Body of pancreas (tissue), 4 donors: ENCODE results near the gene ZNF236. TPM values are rescaled to one million over a fixed set of nuclear protein-coding genes. Genes with fewer than 3 reads are reported as not detected.
A peak's percentile ranks its signal among the peaks of the same experiment; 100 is the strongest.

Source experiments
- ATAC-seq: fragments of 150-250 bp; one replicate; pipeline ENCODE4 v1.9.1; 2016
- DNase-seq, 4 donors: peaks; one replicate each; pipeline ENCODE4 v3.0.0-alpha.2; 2019
- H3K27ac ChIP-seq, 4 donors: fragments of 200-600 bp; sonication (generic); 1 replicate in 3 of 4; 2 replicates in 1 of 4; pipeline versions ENCODE4 v1.5.1 to v1.6.1; 2016 to 2019; ENCODE audit warnings: mild to moderate bottlenecking in 1 of 4, mixed read lengths in 1 of 4, moderate library complexity in 1 of 4
- H3K27me3 ChIP-seq, 2 donors: fragments of 200-600 bp; sonication (generic); one replicate each; pipeline ENCODE4 v1.6.0; 2016; ENCODE audit warnings: mild to moderate bottlenecking in 1 of 2
- H3K36me3 ChIP-seq, 2 donors: fragments of 200-600 bp; sonication (generic); replicated peaks in 1 of 2; 2 replicates each; pipeline ENCODE4 v1.5.1; 2016; ENCODE audit warnings: low read depth in 2 of 2; ENCODE audit not compliant: insufficient read depth in 1 of 2
- H3K4me1 ChIP-seq: fragments of 200-600 bp; sonication (generic); one replicate; pipeline ENCODE4 v1.6.0; 2016
- H3K4me3 ChIP-seq, 2 donors: fragments of 200-600 bp; sonication (generic); 1 replicate in 1 of 2; 2 replicates in 1 of 2; pipeline ENCODE4 v1.5.1; 2016 to 2019
- H3K9me3 ChIP-seq, 3 donors: fragments of 200-600 bp; sonication (generic); 1 replicate in 2 of 3; 2 replicates in 1 of 3; pipeline ENCODE4 v1.5.1; 2016
- CTCF ChIP-seq, 7 experiments: fragments of 450-650 bp in 4 of 7; fragments of 200-600 bp in 3 of 7; sonication (generic) in 3 of 7; IDR thresholded peaks; one replicate each; pipeline ENCODE4 v1.5.1; 2016 to 2019; ENCODE audit warnings: antibody characterized with exemption in 7 of 7
- POLR2A ChIP-seq, 3 donors: fragments of 450-650 bp; IDR thresholded peaks; one replicate each; pipeline ENCODE4 v1.6.1; 2016; ENCODE audit warnings: antibody characterized with exemption in 3 of 3, mild to moderate bottlenecking in 2 of 3
- WGBS, 2 donors: methylation state at CpG; one replicate each; pipeline ENCODE4 v1.1.5; 2017; 5-methylcytosine and 5-hydroxymethylcytosine counted together
- intact Hi-C: fragments of 100-400 bp; cut with DNase I; formaldehyde crosslinking; loops from one replicate; pipeline ENCODE4 v1.15.1; 2023
- total RNA-seq, 2 donors: library from RNA; depleted of rRNA; stranded (reverse); fragments of >200 nt; gene quantifications; one replicate each; pipeline ENCODE4 v1.1.0, GENCODE V29; 2016

ZNF236 gene
- total RNA-seq, 2 donors from 2014 or later, result 9.6 to 22.7 TPM

- DNase-seq (peak; percentile 57 to 65 (median 58)), ATAC-seq (peak; percentile 85)
- no peaks in the 10 kb centered on the region for H3K9me3 ChIP-seq
- H3K36me3 ChIP-seq, result no peaks in the 10 kb centered on the region
- intact Hi-C loops, result loop anchor here (5.0 to 10.0 kb wide), 2 partner anchors 63 to 185 kb away; no protein-coding TSS in a partner anchor
- TF ChIP-seq CTCF (IDR thresholded peaks at IDR 0.05) (peak; percentile 78 to 98 (median 87)), POLR2A (IDR thresholded peaks at IDR 0.05) (no peak)
- H3K4me1 ChIP-seq, result peaks cover 11% of the 10 kb centered on the region
- H3K27me3 ChIP-seq, result no peaks in the 10 kb centered on the region
- 7 to 17% methylated on average over 47 to 61 of the region's 61 CpGs for WGBS, 2 donors
- no peak overlapping the region for H3K27ac ChIP-seq
- no peak overlapping the region for H3K4me3 ChIP-seq
Observed at GRCh38 chr18:76801567-76802505, 20.5 kb upstream of the ZNF236 start.

GRCh38 chr18:76803413-76803812 lies 18.9 kb upstream of the ZNF236 start:
- Histone ChIP-seq H3K9me3 (no peaks in the 10 kb centered on the region), H3K36me3 (no peaks in the 10 kb centered on the region), H3K27me3 (no peaks in the 10 kb centered on the region), H3K4me3 (no peak overlapping the region), H3K4me1 (peaks cover 11% of the 10 kb centered on the region), H3K27ac (no peak overlapping the region)
- intact Hi-C loops, result loop anchor here (5.0 to 10.0 kb wide), 2 partner anchors 61 to 184 kb away; no protein-coding TSS in a partner anchor
- ATAC-seq, result no peak
- TF ChIP-seq POLR2A (IDR thresholded peaks at IDR 0.05) (no peak), CTCF (IDR thresholded peaks at IDR 0.05) (no peak)
- WGBS, 2 donors, result 36 to 41% methylated on average over 5 of the region's 5 CpGs
- no peak for DNase-seq

- Histone ChIP-seq H3K36me3 (no peaks in the 10 kb centered on the region), H3K27ac (no peak overlapping the region), H3K27me3 (no peaks in the 10 kb centered on the region), H3K9me3 (no peaks in the 10 kb centered on the region), H3K4me1 (peaks cover 11% of the 10 kb centered on the region), H3K4me3 (no peak overlapping the region)
- DNase-seq (peak; percentile 60 to 69 (median 62)), ATAC-seq (peak; percentile 51)
- WGBS, 2 donors, result 2 to 3% methylated on average over 11 of the region's 11 CpGs
- intact Hi-C loops, result loop anchor here (5.0 to 10.0 kb wide), 2 partner anchors 61 to 183 kb away; no protein-coding TSS in a partner anchor
- no peak for TF ChIP-seq POLR2A (IDR thresholded peaks at IDR 0.05)
- TF ChIP-seq CTCF (IDR thresholded peaks at IDR 0.05), result peak; percentile 64 to 80 (median 71)
Observed at GRCh38 chr18:76803814-76804213, 18.5 kb upstream of the ZNF236 start.

- Histone ChIP-seq H3K36me3 (no peaks in the 10 kb centered on the region), H3K4me1 (peaks cover 11% of the 10 kb centered on the region), H3K27ac (no peak overlapping the region), H3K9me3 (no peaks in the 10 kb centered on the region), H3K4me3 (no peak overlapping the region), H3K27me3 (no peaks in the 10 kb centered on the region)
- ATAC-seq (no peak), DNase-seq (no peak)
- WGBS, 2 donors, result 56 to 64% methylated on average over 7 of the region's 7 CpGs
- intact Hi-C loops, result loop anchor here (10.0 kb wide), 1 partner anchor 60 kb away; no protein-coding TSS in a partner anchor
- TF ChIP-seq POLR2A (IDR thresholded peaks at IDR 0.05) (no peak), CTCF (IDR thresholded peaks at IDR 0.05) (no peak)
Observed at GRCh38 chr18:76805221-76805620, 17.1 kb upstream of the ZNF236 start.
